Neural cell (in vitro differentiated cells): ENCODE results near the gene ZNF566. TPM values are rescaled to one million over a fixed set of nuclear protein-coding genes. Genes with fewer than 3 reads are reported as not detected.

Source experiments
- H2AFZ ChIP-seq: fragments of 200-600, 300-800 bp; sonication (generic), shearing (Covaris generic); 2 replicates; pipeline ENCODE4 v1.6.0; 2014; ENCODE audit warnings: low read depth, mild to moderate bottlenecking, antibody characterized with exemption, low read length, moderate library complexity
- H3F3A ChIP-seq: fragments of 200-600 bp; shearing (Covaris generic); 2 replicates; pipeline ENCODE4 v1.6.1; 2016; ENCODE audit warnings: mild to moderate bottlenecking, moderate library complexity, mixed read lengths, antibody characterized with exemption, low read length; ENCODE audit not compliant: insufficient read depth, poor library complexity, severe bottlenecking
- H3K27ac ChIP-seq: fragments of 200-600, 300-800 bp; sonication (generic), shearing (Covaris generic); 2 replicates; pipeline ENCODE4 v1.5.1; 2014; ENCODE audit warnings: mild to moderate bottlenecking, low read length, moderate library complexity
- H3K27me3 ChIP-seq: fragments of 300-800, 200-600 bp; sonication (generic), shearing (Covaris generic); 2 replicates; pipeline ENCODE4 v1.6.0; 2014; ENCODE audit warnings: mild to moderate bottlenecking, low read depth, low read length, moderate library complexity; ENCODE audit not compliant: insufficient read depth
- H3K36me3 ChIP-seq: fragments of 300-800, 200-600 bp; sonication (generic), shearing (Covaris generic); 2 replicates; pipeline ENCODE4 v1.5.1; 2014; ENCODE audit warnings: mild to moderate bottlenecking, antibody characterized with exemption, low read length, moderate library complexity; ENCODE audit not compliant: insufficient read depth
- H3K4me2 ChIP-seq: fragments of 300-800, 200-600 bp; sonication (generic), shearing (Covaris generic); 2 replicates; pipeline ENCODE4 v1.6.0; 2014; ENCODE audit warnings: mild to moderate bottlenecking, low read length
- H3K4me3 ChIP-seq: fragments of 300-800, 200-600 bp; sonication (generic), shearing (Covaris generic); 2 replicates; pipeline ENCODE4 v1.5.1; 2014; ENCODE audit warnings: mild to moderate bottlenecking, low read length, moderate library complexity
- H3K79me2 ChIP-seq: fragments of 200-600 bp; shearing (Covaris generic); replicated peaks from 2 replicates; pipeline ENCODE4 v1.6.0; 2014; ENCODE audit warnings: mild to moderate bottlenecking, low read length, moderate library complexity; ENCODE audit not compliant: insufficient read depth
- H3K9ac ChIP-seq: fragments of 300-800, 200-600 bp; sonication (generic), shearing (Covaris generic); 2 replicates; pipeline ENCODE4 v1.6.1; 2016; ENCODE audit warnings: mild to moderate bottlenecking, low read length, mixed read lengths
- H3K9me2 ChIP-seq: fragments of 200-600 bp; shearing (Covaris generic); 2 replicates; pipeline ENCODE4 v1.6.1; 2016; ENCODE audit warnings: mild to moderate bottlenecking, low read length, mixed read lengths; ENCODE audit not compliant: insufficient read depth
- H3K9me3 ChIP-seq: fragments of 200-600, 300-800 bp; sonication (generic), shearing (Covaris generic); 2 replicates; pipeline ENCODE4 v1.6.1; 2016; ENCODE audit warnings: mild to moderate bottlenecking, mixed run types, low read length, moderate library complexity, mixed read lengths
- H4K20me1 ChIP-seq: fragments of 200-600 bp; shearing (Covaris generic); 2 replicates; pipeline ENCODE4 v1.6.1; 2016; ENCODE audit warnings: mild to moderate bottlenecking, mixed run types; ENCODE audit not compliant: insufficient read depth
- CTCF ChIP-seq: fragments of 450-650 bp; IDR thresholded peaks from 2 replicates; pipeline ENCODE4 v1.5.1; 2014; ENCODE audit warnings: antibody characterized with exemption, mild to moderate bottlenecking, moderate library complexity; ENCODE audit not compliant: poor library complexity, severe bottlenecking
- EP300 ChIP-seq: fragments of 450-650 bp; conservative IDR thresholded peaks from 2 replicates; pipeline ENCODE4 v1.6.1; 2014; ENCODE audit warnings: antibody characterized with exemption, mild to moderate bottlenecking, moderate library complexity; ENCODE audit not compliant: poor library complexity, severe bottlenecking
- EZH2 ChIP-seq: fragments of 200-600, 300-800 bp; shearing (Covaris generic), sonication (generic); IDR thresholded peaks from 2 replicates; pipeline ENCODE4 v1.6.1; 2014; ENCODE audit warnings: antibody characterized with exemption, low read length, borderline replicate concordance, mild to moderate bottlenecking; ENCODE audit not compliant: insufficient read depth, poor library complexity, severe bottlenecking
- MXI1 ChIP-seq: fragments of 450-650 bp; conservative IDR thresholded peaks from 2 replicates; pipeline ENCODE4 v1.6.1; 2014; ENCODE audit warnings: antibody characterized with exemption, mild to moderate bottlenecking; ENCODE audit not compliant: poor library complexity, severe bottlenecking
- POLR2AphosphoS5 ChIP-seq: IDR thresholded peaks from 2 replicates; pipeline ENCODE4 v1.6.1; 2012
- RAD21 ChIP-seq: fragments of 450-650 bp; conservative IDR thresholded peaks from 2 replicates; pipeline ENCODE4 v1.6.1; 2014; ENCODE audit warnings: antibody characterized with exemption, mild to moderate bottlenecking, moderate library complexity
- SMC3 ChIP-seq: fragments of 450-650 bp; conservative IDR thresholded peaks from 2 replicates; pipeline ENCODE4 v1.6.1; 2014; ENCODE audit warnings: antibody characterized with exemption, mild to moderate bottlenecking, moderate library complexity; ENCODE audit not compliant: poor library complexity
- TAF1 ChIP-seq: IDR thresholded peaks from 2 replicates; pipeline ENCODE4 v1.6.1; 2012; ENCODE audit warnings: low read depth
- polyA plus RNA-seq: library from polyadenylated mRNA; depleted of rRNA; stranded (reverse); fragments of >200 nt; gene quantifications from 2 replicates; pipeline ENCODE4 v1.2.3, GENCODE V29; 2014
- TF ChIP-seq, protein P1 (sequence below): IDR thresholded peaks from 2 replicates; pipeline ENCODE4 v1.6.1; 2012; ENCODE audit warnings: borderline replicate concordance

ZNF566 gene
- polyA plus RNA-seq, 1 donor from 2014 or later: 28.9 TPM

GRCh38 chr19:36420961-36421748, 68.2 kb downstream of the ZNF566 start:
- Histone ChIP-seq H2AFZ (no peak overlapping the region), H3K9ac (no peak overlapping the region), H3K4me2 (no peak overlapping the region)

DNA sequence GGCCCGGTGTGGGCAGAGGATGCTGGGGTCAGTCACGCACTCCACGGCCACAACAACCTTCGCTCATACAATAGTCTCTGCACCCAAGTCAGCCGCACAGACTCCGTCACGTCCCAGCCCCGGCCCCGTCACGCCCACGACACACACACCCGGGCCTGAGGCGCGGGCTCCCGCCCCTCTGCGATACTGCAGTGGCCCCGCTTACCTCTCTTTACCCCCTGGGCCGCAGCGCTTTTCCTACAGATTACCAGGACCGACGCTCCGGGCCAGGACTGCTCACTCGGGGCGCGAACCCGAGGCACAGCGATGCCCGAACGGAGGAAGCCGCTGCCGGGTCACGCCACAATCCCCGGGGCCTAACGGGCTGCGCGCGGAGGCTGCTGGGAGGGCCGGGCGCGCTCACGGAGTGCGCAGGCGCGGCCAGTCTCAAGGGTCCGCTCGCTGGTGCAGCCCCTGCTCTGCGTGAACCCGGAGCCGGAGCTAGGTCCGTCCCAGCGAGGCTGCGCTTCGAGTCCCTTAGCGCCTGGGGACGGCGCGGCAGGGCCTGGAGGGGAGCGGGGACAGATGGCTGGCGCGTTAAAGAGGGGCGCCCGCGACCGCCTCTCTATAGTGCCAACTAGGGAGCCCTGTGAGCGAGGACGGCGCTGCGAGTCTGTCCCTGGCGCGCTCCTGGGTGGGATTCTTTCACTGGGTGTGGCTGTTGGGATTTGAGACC, 70.9 kb downstream of the ZNF566 start, which contains the start of gene ZFP82:
Gene ZFP82 (minus strand): TSS at position 358 of the 715 bp plus-strand sequence. CDS start 8,855 bp downstream, outside the sequence.
- H3K9me3 ChIP-seq: peaks cover 7% of the 10 kb centered on the region
- peak within 1 kb of the TSS; percentile 94 for H2AFZ ChIP-seq
- H3K9ac ChIP-seq: peak within 1 kb of the TSS; percentile 88
- H3K4me2 ChIP-seq: peak within 1 kb of the TSS; percentile 75
- no peaks in the 10 kb centered on the region for H3F3A ChIP-seq
- H4K20me1 ChIP-seq: no peaks in the 10 kb centered on the region
- peak within 1 kb of the TSS; percentile 83 for H3K27ac ChIP-seq
- H3K36me3 ChIP-seq: no peaks in the 10 kb centered on the region
- peaks cover 28% of the 10 kb centered on the region for H3K79me2 ChIP-seq
- peaks cover 22% of the 10 kb centered on the region for H3K27me3 ChIP-seq
- peak within 1 kb of the TSS; percentile 80 for H3K4me3 ChIP-seq
- H3K9me2 ChIP-seq: no peaks in the 10 kb centered on the region
- peak; percentile 60 for TF ChIP-seq MXI1
- no peak for TF ChIP-seq EZH2
- TF ChIP-seq, protein P1, sequence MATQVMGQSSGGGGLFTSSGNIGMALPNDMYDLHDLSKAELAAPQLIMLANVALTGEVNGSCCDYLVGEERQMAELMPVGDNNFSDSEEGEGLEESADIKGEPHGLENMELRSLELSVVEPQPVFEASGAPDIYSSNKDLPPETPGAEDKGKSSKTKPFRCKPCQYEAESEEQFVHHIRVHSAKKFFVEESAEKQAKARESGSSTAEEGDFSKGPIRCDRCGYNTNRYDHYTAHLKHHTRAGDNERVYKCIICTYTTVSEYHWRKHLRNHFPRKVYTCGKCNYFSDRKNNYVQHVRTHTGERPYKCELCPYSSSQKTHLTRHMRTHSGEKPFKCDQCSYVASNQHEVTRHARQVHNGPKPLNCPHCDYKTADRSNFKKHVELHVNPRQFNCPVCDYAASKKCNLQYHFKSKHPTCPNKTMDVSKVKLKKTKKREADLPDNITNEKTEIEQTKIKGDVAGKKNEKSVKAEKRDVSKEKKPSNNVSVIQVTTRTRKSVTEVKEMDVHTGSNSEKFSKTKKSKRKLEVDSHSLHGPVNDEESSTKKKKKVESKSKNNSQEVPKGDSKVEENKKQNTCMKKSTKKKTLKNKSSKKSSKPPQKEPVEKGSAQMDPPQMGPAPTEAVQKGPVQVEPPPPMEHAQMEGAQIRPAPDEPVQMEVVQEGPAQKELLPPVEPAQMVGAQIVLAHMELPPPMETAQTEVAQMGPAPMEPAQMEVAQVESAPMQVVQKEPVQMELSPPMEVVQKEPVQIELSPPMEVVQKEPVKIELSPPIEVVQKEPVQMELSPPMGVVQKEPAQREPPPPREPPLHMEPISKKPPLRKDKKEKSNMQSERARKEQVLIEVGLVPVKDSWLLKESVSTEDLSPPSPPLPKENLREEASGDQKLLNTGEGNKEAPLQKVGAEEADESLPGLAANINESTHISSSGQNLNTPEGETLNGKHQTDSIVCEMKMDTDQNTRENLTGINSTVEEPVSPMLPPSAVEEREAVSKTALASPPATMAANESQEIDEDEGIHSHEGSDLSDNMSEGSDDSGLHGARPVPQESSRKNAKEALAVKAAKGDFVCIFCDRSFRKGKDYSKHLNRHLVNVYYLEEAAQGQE: no peak
- peak; percentile 71 for TF ChIP-seq TAF1
- TF ChIP-seq POLR2AphosphoS5: peak; percentile 73
- peak; percentile 41 for TF ChIP-seq EP300

More at GRCh38 chr19:36420961-36421748, 68.2 kb downstream of the ZNF566 start:
- Histone ChIP-seq H3K4me3 (peak overlapping the region; percentile 40), H3K27ac (no peak overlapping the region), H4K20me1 (no peaks in the 10 kb centered on the region), H3K9me2 (no peaks in the 10 kb centered on the region), H3K27me3 (peaks cover 22% of the 10 kb centered on the region), H3K79me2 (peaks cover 12% of the 10 kb centered on the region), H3K9me3 (peaks cover 7% of the 10 kb centered on the region), H3F3A (no peaks in the 10 kb centered on the region), H3K36me3 (no peaks in the 10 kb centered on the region)
- TF ChIP-seq CTCF (no peak), SMC3 (no peak), MXI1 (no peak), TAF1 (no peak), EP300 (no peak), RAD21 (no peak), EZH2 (no peak), POLR2AphosphoS5 (no peak)
- TF ChIP-seq, protein P1: no peak
